ENCODE results near the gene TMEM237.

DNA sequence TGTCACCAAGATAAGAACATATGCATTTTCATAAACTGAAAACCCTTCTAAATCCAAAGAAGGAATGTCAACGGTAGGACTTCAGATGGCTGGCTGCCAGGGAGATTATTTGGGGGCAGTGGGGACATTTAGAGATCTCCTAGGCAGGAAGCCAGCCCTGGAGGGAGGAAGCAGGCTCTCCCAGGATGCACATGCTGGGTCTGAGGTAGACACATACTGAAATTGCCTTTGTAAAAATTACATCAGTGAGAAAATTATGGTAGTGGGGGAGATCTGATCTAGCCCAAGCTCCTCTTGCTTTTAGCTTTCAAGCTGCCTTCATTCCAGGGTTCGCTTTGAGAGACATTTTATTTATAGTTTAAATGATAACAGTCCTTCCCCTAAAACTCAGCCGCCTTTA is 31.0 kb upstream of the TMEM237 start:
- TF ChIP-seq, protein P1, sequence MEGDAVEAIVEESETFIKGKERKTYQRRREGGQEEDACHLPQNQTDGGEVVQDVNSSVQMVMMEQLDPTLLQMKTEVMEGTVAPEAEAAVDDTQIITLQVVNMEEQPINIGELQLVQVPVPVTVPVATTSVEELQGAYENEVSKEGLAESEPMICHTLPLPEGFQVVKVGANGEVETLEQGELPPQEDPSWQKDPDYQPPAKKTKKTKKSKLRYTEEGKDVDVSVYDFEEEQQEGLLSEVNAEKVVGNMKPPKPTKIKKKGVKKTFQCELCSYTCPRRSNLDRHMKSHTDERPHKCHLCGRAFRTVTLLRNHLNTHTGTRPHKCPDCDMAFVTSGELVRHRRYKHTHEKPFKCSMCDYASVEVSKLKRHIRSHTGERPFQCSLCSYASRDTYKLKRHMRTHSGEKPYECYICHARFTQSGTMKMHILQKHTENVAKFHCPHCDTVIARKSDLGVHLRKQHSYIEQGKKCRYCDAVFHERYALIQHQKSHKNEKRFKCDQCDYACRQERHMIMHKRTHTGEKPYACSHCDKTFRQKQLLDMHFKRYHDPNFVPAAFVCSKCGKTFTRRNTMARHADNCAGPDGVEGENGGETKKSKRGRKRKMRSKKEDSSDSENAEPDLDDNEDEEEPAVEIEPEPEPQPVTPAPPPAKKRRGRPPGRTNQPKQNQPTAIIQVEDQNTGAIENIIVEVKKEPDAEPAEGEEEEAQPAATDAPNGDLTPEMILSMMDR (IDR thresholded peaks at IDR 0.05) = no peak
- TF ChIP-seq POLR2A (IDR thresholded peaks at IDR 0.05) = no peak

All from lower leg skin (tissue), 3 donors.